Cortex of kidney (tissue), 1 donor: ENCODE measurements around the gene VRK3.
"Not testable (repeated sequence)": the region's sequence is repeated elsewhere in the genome, so short reads cannot be mapped to it uniquely, and the experiment has no call there.

Experiments used
- DNase-seq: peaks from one replicate; lab custom pipeline; 2025; lab: John Stamatoyannopoulos, UW

VRK3 gene

GRCh38 chr19:49956115-49956495, 69.1 kb downstream of the VRK3 start:
- DNase-seq = no peak

GRCh38 chr19:49954933-49955332, 70.2 kb downstream of the VRK3 start:
- no peak for DNase-seq

GRCh38 chr19:49954092-49954829, 70.9 kb downstream of the VRK3 start:
- DNase-seq = no peak

GRCh38 chr19:49953416-49953815, 71.8 kb downstream of the VRK3 start:
- no peak for DNase-seq

GRCh38 chr19:49952906-49953305, 72.3 kb downstream of the VRK3 start:
- no peak for DNase-seq

GRCh38 chr19:49952479-49952836, 72.7 kb downstream of the VRK3 start:
- DNase-seq = no peak

- no peak for DNase-seq
These were observed 73.2 kb downstream of the VRK3 start for GRCh38 chr19:49951806-49952478.

GRCh38 chr19:49950956-49951526, 74.1 kb downstream of the VRK3 start:
- no peak for DNase-seq

- DNase-seq = no peak
These were observed 74.6 kb downstream of the VRK3 start for GRCh38 chr19:49950590-49950948.

GRCh38 chr19:49949742-49950589, 75.2 kb downstream of the VRK3 start:
- no peak for DNase-seq

GRCh38 chr19:49946415-49946814, 78.8 kb downstream of the VRK3 start:
- DNase-seq = no peak

- DNase-seq = not testable (repeated sequence)
These were observed 80.6 kb downstream of the VRK3 start for GRCh38 chr19:49944567-49944966.

GRCh38 chr19:49940482-49940791, 84.7 kb downstream of the VRK3 start:
- no peak for DNase-seq

GRCh38 chr19:49939721-49940481, 85.3 kb downstream of the VRK3 start:
- DNase-seq = no peak

- DNase-seq = no peak
These were observed 86.5 kb downstream of the VRK3 start for GRCh38 chr19:49938662-49939061.

GRCh38 chr19:49937750-49938381, 87.3 kb downstream of the VRK3 start:
- DNase-seq = no peak

GRCh38 chr19:49936549-49936948, 88.6 kb downstream of the VRK3 start:
- DNase-seq = no peak

- DNase-seq = no peak
These were observed 91.5 kb downstream of the VRK3 start for GRCh38 chr19:49933643-49934042.

GRCh38 chr19:49932731-49933131, 92.4 kb downstream of the VRK3 start:
- DNase-seq = no peak

- no peak for DNase-seq
These were observed 93.1 kb downstream of the VRK3 start for GRCh38 chr19:49932041-49932451.

GRCh38 chr19:49931293-49932040, 93.7 kb downstream of the VRK3 start:
- no peak for DNase-seq
